H1 (cell line): ENCODE measurements around the gene PEAK1. TPM values are rescaled to one million over a fixed set of nuclear protein-coding genes. Genes with fewer than 3 reads are reported as not detected.

Experiments used
- CTCF ChIA-PET: fragments of 300-600 bp; sonication (Branson Sonifier 250); formaldehyde crosslinking; loops from one replicate; lab custom pipeline; 2021; ENCODE audit not compliant: partially characterized antibody; lab: Charles Lee
- POLR2A ChIA-PET: fragments of 300-600 bp; sonication (Branson Sonifier 250); formaldehyde crosslinking; loops from one replicate; lab custom pipeline; 2021; ENCODE audit warnings: inconsistent platforms; ENCODE audit not compliant: partially characterized antibody; lab: Charles Lee
- DNase-seq, 2 experiments: peaks; one replicate each; pipeline versions ENCODE4 v3.0.0 to v3.0.0-alpha.2; 2010 to 2022; ENCODE audit warnings: low spot score in 2 of 2, low read depth in 1 of 2, mixed read lengths in 1 of 2
- FAIRE-seq: peaks from 2 replicates; lab custom pipeline; 2011; peaks lifted over from hg19 to GRCh38; lab: Jason Lieb, UNC
- H2AFZ ChIP-seq: 2 replicates; pipeline ENCODE4 v1.8.1; 2012; ENCODE audit warnings: low read length, inconsistent platforms
- H2AK5ac ChIP-seq: 2 replicates; pipeline ENCODE4 v1.6.1; 2013; ENCODE audit warnings: low read depth, low read length
- H2BK120ac ChIP-seq: replicated peaks from 2 replicates; pipeline ENCODE3; 2013; ENCODE audit warnings: low read depth, low read length, inconsistent platforms
- H2BK12ac ChIP-seq: 2 replicates; pipeline ENCODE4 v1.6.1; 2013; ENCODE audit warnings: low read depth, low read length
- H2BK15ac ChIP-seq: 2 replicates; pipeline ENCODE4 v1.6.1; 2013; ENCODE audit warnings: low read length
- H2BK20ac ChIP-seq: 2 replicates; pipeline ENCODE4 v1.6.1; 2013; ENCODE audit warnings: low read length
- H2BK5ac ChIP-seq: 2 replicates; pipeline ENCODE4 v1.6.1; 2013; ENCODE audit warnings: low read depth, low read length
- H3K14ac ChIP-seq: 2 replicates; pipeline ENCODE4 v1.6.1; 2013; ENCODE audit warnings: inconsistent platforms; ENCODE audit not compliant: insufficient read length
- H3K18ac ChIP-seq: 2 replicates; pipeline ENCODE4 v1.6.1; 2013; ENCODE audit warnings: low read length; ENCODE audit errors: extremely low read depth
- H3K23ac ChIP-seq: 2 replicates; pipeline ENCODE4 v1.6.1; 2013; ENCODE audit warnings: inconsistent platforms; ENCODE audit not compliant: insufficient read length
- H3K23me2 ChIP-seq: 2 replicates; pipeline ENCODE4 v1.6.1; 2013; ENCODE audit warnings: low read depth, low read length
- H3K27ac ChIP-seq: 2 replicates; pipeline ENCODE4 v1.6.1; 2011; ENCODE audit warnings: low read depth, low read length, inconsistent platforms
- H3K27me3 ChIP-seq, 4 experiments: replicated peaks in 1 of 4; 1 replicate in 1 of 4; 2 replicates in 3 of 4; pipeline versions ENCODE4 v1.6.1 to v1.8.1; 2011 to 2013; ENCODE audit warnings: low read length in 3 of 4, mild to moderate bottlenecking in 3 of 4, inconsistent platforms in 2 of 4, mixed read lengths in 2 of 4, moderate library complexity in 1 of 4; ENCODE audit not compliant: control insufficient read depth in 3 of 4, insufficient read depth in 3 of 4; ENCODE audit errors: extremely low read depth in 1 of 4
- H3K36me3 ChIP-seq, 4 experiments: 2 replicates each; pipeline versions ENCODE4 v1.6.1 to v1.8.1; 2011 to 2013; ENCODE audit warnings: mild to moderate bottlenecking in 4 of 4, low read length in 3 of 4, moderate library complexity in 2 of 4, control low read depth in 1 of 4, inconsistent platforms in 1 of 4; ENCODE audit not compliant: insufficient read depth in 4 of 4, control insufficient read depth in 2 of 4
- H3K4ac ChIP-seq: replicated peaks from 2 replicates; pipeline ENCODE3; 2013; ENCODE audit warnings: low read length, low read depth, mixed read lengths, inconsistent platforms; ENCODE audit not compliant: insufficient read length
- H3K4me1 ChIP-seq, 4 experiments: replicated peaks in 1 of 4; 1 replicate in 1 of 4; 2 replicates in 3 of 4; pipeline versions ENCODE4 v1.6.1 to v1.8.1; 2011 to 2013; ENCODE audit warnings: low read length in 3 of 4, inconsistent platforms in 2 of 4, mixed read lengths in 1 of 4; ENCODE audit not compliant: insufficient read depth in 4 of 4, control insufficient read depth in 3 of 4
- H3K4me2 ChIP-seq, 2 experiments: 2 replicates each; pipeline versions ENCODE4 v1.6.1 to v1.8.1; 2011 to 2013; ENCODE audit warnings: low read depth in 2 of 2, low read length in 2 of 2, control low read depth in 1 of 2, inconsistent platforms in 1 of 2, mild to moderate bottlenecking in 1 of 2; ENCODE audit not compliant: insufficient read depth in 1 of 2
- H3K4me3 ChIP-seq, 4 experiments: fragments of 200-600, 300-600 bp in 1 of 4; sonication (generic), shearing (Covaris generic), sonication (Bioruptor Twin) in 1 of 4; 2 replicates each; pipeline versions ENCODE4 v1.5.1 to v1.8.1; 2011 to 2016; ENCODE audit warnings: low read length in 4 of 4, low read depth in 3 of 4, control low read depth in 2 of 4, inconsistent platforms in 2 of 4, mild to moderate bottlenecking in 2 of 4, mixed read lengths in 1 of 4, moderate library complexity in 1 of 4; ENCODE audit not compliant: insufficient read depth in 2 of 4; ENCODE audit errors: extremely low read depth in 1 of 4
- H3K56ac ChIP-seq: replicated peaks from 2 replicates; pipeline ENCODE3; 2013; ENCODE audit warnings: low read depth, mild to moderate bottlenecking, mixed read lengths, low read length, inconsistent platforms; ENCODE audit not compliant: insufficient read length
- H3K79me1 ChIP-seq: 2 replicates; pipeline ENCODE4 v1.6.1; 2013; ENCODE audit warnings: low read depth, low read length, control low read depth
- H3K79me2 ChIP-seq, 2 experiments: 2 replicates each; pipeline versions ENCODE4 v1.6.1 to v1.8.1; 2012 to 2013; ENCODE audit warnings: low read length in 2 of 2, mild to moderate bottlenecking in 2 of 2, inconsistent platforms in 1 of 2; ENCODE audit not compliant: insufficient read depth in 2 of 2, control insufficient read depth in 1 of 2
- H3K9ac ChIP-seq, 4 experiments: replicated peaks in 1 of 4; 1 replicate in 1 of 4; 2 replicates in 3 of 4; pipeline versions ENCODE4 v1.6.1 to v1.8.1; 2011 to 2013; ENCODE audit warnings: low read depth in 3 of 4, low read length in 3 of 4, control low read depth in 2 of 4, mild to moderate bottlenecking in 2 of 4, moderate library complexity in 2 of 4, inconsistent platforms in 1 of 4; ENCODE audit errors: extremely low read depth in 1 of 4
- H3K9me3 ChIP-seq, 2 experiments: 2 replicates each; pipeline versions ENCODE4 v1.6.1 to v1.8.1; 2012 to 2013; ENCODE audit warnings: mild to moderate bottlenecking in 2 of 2, moderate library complexity in 2 of 2, control low read depth in 1 of 2, inconsistent platforms in 1 of 2, low read depth in 1 of 2, low read length in 1 of 2, mixed read lengths in 1 of 2; ENCODE audit not compliant: insufficient read depth in 2 of 2
- H4K20me1 ChIP-seq, 2 experiments: replicated peaks in 1 of 2; 2 replicates each; pipeline versions ENCODE3 to v1.8.1; 2011 to 2013; ENCODE audit warnings: inconsistent platforms in 2 of 2, low read length in 2 of 2, mild to moderate bottlenecking in 1 of 2; ENCODE audit not compliant: insufficient read depth in 2 of 2, control insufficient read depth in 1 of 2
- H4K5ac ChIP-seq: 2 replicates; pipeline ENCODE4 v1.6.1; 2013; ENCODE audit warnings: low read length, low read depth, mixed read lengths, inconsistent platforms; ENCODE audit not compliant: insufficient read length
- H4K8ac ChIP-seq: 2 replicates; pipeline ENCODE4 v1.8.0; 2013; ENCODE audit warnings: mild to moderate bottlenecking, moderate library complexity, low read length, inconsistent platforms; ENCODE audit not compliant: insufficient read depth; ENCODE audit errors: extremely low read depth
- H4K91ac ChIP-seq: replicated peaks from 2 replicates; pipeline ENCODE3; 2013; ENCODE audit warnings: low read length, mixed read lengths, inconsistent platforms; ENCODE audit not compliant: insufficient read length
- CREB1 ChIP-seq: IDR thresholded peaks from 2 replicates; pipeline ENCODE4 v1.6.1; 2012; ENCODE audit warnings: inconsistent platforms
- EP300 ChIP-seq, 2 experiments: IDR thresholded peaks; 1 replicate in 1 of 2; 2 replicates in 1 of 2; pipeline ENCODE4 v1.6.1; 2011 to 2012; ENCODE audit warnings: low read depth in 2 of 2, low read length in 2 of 2, mild to moderate bottlenecking in 2 of 2, borderline replicate concordance in 1 of 2, inconsistent platforms in 1 of 2, moderate library complexity in 1 of 2
- FOSL1 ChIP-seq: IDR thresholded peaks from 2 replicates; pipeline ENCODE4 v1.6.1; 2011; ENCODE audit warnings: mild to moderate bottlenecking, low read depth, low read length, moderate library complexity; ENCODE audit not compliant: insufficient read depth
- JUND ChIP-seq: IDR thresholded peaks from 2 replicates; pipeline ENCODE4 v1.6.1; 2011; ENCODE audit warnings: mild to moderate bottlenecking, improper control_type of control experiment, low read length
- KDM4A ChIP-seq: IDR thresholded peaks from one replicate; pipeline ENCODE4 v1.7.1; 2012; ENCODE audit warnings: low read depth, mild to moderate bottlenecking, moderate library complexity, low read length, inconsistent platforms; ENCODE audit not compliant: severe bottlenecking
- MAX ChIP-seq: IDR thresholded peaks from 2 replicates; pipeline ENCODE4 v1.6.1; 2012; ENCODE audit warnings: inconsistent platforms
- POLR2A ChIP-seq, 2 experiments: IDR thresholded peaks; 1 replicate in 1 of 2; 2 replicates in 1 of 2; pipeline ENCODE4 v1.6.1; 2011; ENCODE audit warnings: low read depth in 2 of 2, low read length in 2 of 2, mild to moderate bottlenecking in 2 of 2; ENCODE audit errors: control extremely low read depth in 1 of 2
- POLR2AphosphoS5 ChIP-seq: IDR thresholded peaks from 2 replicates; pipeline ENCODE4 v1.6.1; 2011; ENCODE audit warnings: low read depth, low read length
- SAP30 ChIP-seq: fragments of 300-600 bp; sonication (generic); IDR thresholded peaks from 2 replicates; pipeline ENCODE4 v1.7.1; 2012; ENCODE audit warnings: low read length, moderate library complexity, mild to moderate bottlenecking, inconsistent platforms; ENCODE audit not compliant: insufficient read depth, insufficient replicate concordance
- SP1 ChIP-seq: IDR thresholded peaks from 2 replicates; pipeline ENCODE4 v1.6.1; 2011; ENCODE audit warnings: low read depth, low read length
- TAF7 ChIP-seq: optimal IDR thresholded peaks from 2 replicates; pipeline ENCODE3; 2011; ENCODE audit warnings: low read depth, mild to moderate bottlenecking, inconsistent platforms, low read length, moderate library complexity, borderline replicate concordance
- TBP ChIP-seq: IDR thresholded peaks from 2 replicates; pipeline ENCODE4 v1.6.1; 2011; ENCODE audit warnings: low read depth, low read length, improper control_type of control experiment
- WGBS, 2 experiments: shearing (Covaris generic) in 1 of 2; methylation state at CpG; one replicate each; pipeline versions ENCODE4 v1.1.6 to v1.1.7; 2013 to 2015; ENCODE audit warnings: low lambda C conversion rate in 2 of 2, mixed read lengths in 2 of 2, inconsistent platforms in 1 of 2, low coverage in 1 of 2, missing lambda C conversion rate in 1 of 2; ENCODE audit not compliant: insufficient replicate concordance in 2 of 2, insufficient coverage in 1 of 2, insufficient read length in 1 of 2; ENCODE audit errors: extremely low coverage in 1 of 2, missing lambda C conversion rate in 1 of 2; 5-methylcytosine and 5-hydroxymethylcytosine counted together
- polyA plus RNA-seq, 7 experiments: library from polyadenylated mRNA; depleted of rRNA in 3 of 7; stranded (reverse) in 5 of 7; unstranded in 2 of 7; fragments of >200 nt in 5 of 7; fragments of 200-250 nt in 2 of 7; gene quantifications; 1 replicate in 5 of 7; 2 replicates in 1 of 7; 4 replicates in 1 of 7; pipeline versions ENCODE4 v1.2.1 to v1.2.3, GENCODE V29; 2011 to 2013; ENCODE audit warnings: missing spikeins in 2 of 7, mixed read lengths in 2 of 7
- total RNA-seq: library from RNA; stranded (reverse); fragmentation: NEBNext Ultra II Directional; extraction: Animal tissue kit (Norgen Biotek cat#: 25700); gene quantifications from 2 replicates; pipeline ENCODE4 v1.2.1, GENCODE V29; 2021

The PEAK1 gene
- total and polyA plus RNA-seq, 2 of the 8 experiments (the other 6 are each of a cell fraction or from before 2014, with no cell fraction given) = 8.8 to 44.8 TPM

GRCh38 chr15:77312523-77312922 is 107.4 kb downstream of the PEAK1 start:
- Histone ChIP-seq H3K27ac (no peak overlapping the region), H2BK120ac (no peak overlapping the region), H3K9ac (no peak overlapping the region), H3K4ac (no peak overlapping the region), H3K9me3 (no peaks in the 10 kb centered on the region), H3K23ac (no peak overlapping the region), H2AK5ac (no peak overlapping the region), H2BK20ac (no peak overlapping the region), H4K8ac (no peak overlapping the region), H3K4me1 (no peaks in the 10 kb centered on the region), H3K4me2 (no peak overlapping the region), H4K20me1 (no peaks in the 10 kb centered on the region), H2BK15ac (no peak overlapping the region), H2BK12ac (no peak overlapping the region), H4K91ac (no peak overlapping the region), H3K23me2 (no peaks in the 10 kb centered on the region), H3K79me1 (no peaks in the 10 kb centered on the region; the same call in 1 of the 2 replicates), H3K14ac (no peak overlapping the region), H4K5ac (no peak overlapping the region), H3K79me2 (no peaks in the 10 kb centered on the region), H3K27me3 (no peaks in the 10 kb centered on the region), H2BK5ac (no peak overlapping the region), H3K36me3 (no peaks in the 10 kb centered on the region), H2AFZ (no peak overlapping the region), H3K4me3 (no peak overlapping the region), H3K18ac (no peak overlapping the region), H3K56ac (no peak overlapping the region)
- 86% methylated on average over 1 of the region's 1 CpG; no CpG with 5 or more reads in 1 of the 2 experiments for WGBS, 2 experiments
- DNase-seq = no peak
- TF ChIP-seq MAX (no peak), FOSL1 (no peak), JUND (no peak), EP300 (IDR thresholded peaks at IDR 0.05; ENCODE audit: borderline replicate concordance in 1 of 2, low read depth in 2 of 2, low read length in 2 of 2) (no peak), KDM4A (no peak), SAP30 (no peak), TBP (no peak), POLR2A (IDR thresholded peaks at IDR 0.05; ENCODE audit: control extremely low read depth in 1 of 2, low read depth in 2 of 2, low read length in 2 of 2) (no peak), CREB1 (no peak), POLR2AphosphoS5 (no peak), TAF7 (no peak), SP1 (no peak)
- ChIA-PET POLR2A (no interaction called here), CTCF (interaction anchor here (1.1 kb wide), 1 partner anchor 185 kb away, joined by 3 read pairs; no protein-coding TSS in a partner anchor)
- FAIRE-seq = no peak
